ENCODE measurements around the gene FGFBP2.

DNA sequence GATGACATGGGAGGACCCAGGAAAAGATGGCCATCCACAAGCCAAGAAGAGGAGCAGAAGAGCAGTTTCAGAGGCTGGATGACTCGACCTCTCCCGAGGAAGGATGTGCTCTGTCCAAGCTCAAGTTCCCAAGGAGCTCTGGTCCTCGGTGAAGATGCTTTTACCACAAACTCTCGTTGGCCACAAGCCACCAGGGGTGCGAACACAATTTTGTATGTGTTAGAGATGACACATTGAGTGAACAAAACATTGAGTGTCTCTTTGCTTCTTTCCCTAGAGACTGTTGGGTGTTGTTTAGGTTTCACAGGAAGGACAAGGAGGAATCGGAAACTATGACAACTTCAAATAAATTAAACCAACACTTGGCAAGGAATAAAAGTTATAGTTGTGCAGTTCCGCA is 50.7 kb downstream of the FGFBP2 start:
- TF ChIP-seq CTCF (conservative IDR thresholded peaks at IDR 0.05; ENCODE audit: low read length) (no peak), EZH2phosphoT487 (IDR thresholded peaks at IDR 0.05; ENCODE audit: borderline replicate concordance) (no peak)

Data from Loucy (cell line).